ENCODE data around the gene MTA2. TPM values are rescaled to one million over a fixed set of nuclear protein-coding genes. Genes with fewer than 3 reads are reported as not detected.
"Not testable (repeated sequence)": the region's sequence is repeated elsewhere in the genome, so short reads cannot be mapped to it uniquely, and the experiment has no call there.

Gene MTA2
- total RNA-seq, 1 donor from 2014 or later, result 215 TPM

- Mint-ChIP-seq H3K36me3 (ENCODE audit: low read depth) (peaks cover 77% of the 10 kb centered on the region), H3K27me3 (ENCODE audit: low read depth) (no peaks in the 10 kb centered on the region), H3K27ac (peak overlapping the region; percentile 95), H3K4me3 (ENCODE audit: low read depth) (peak overlapping the region; percentile 91), H3K9me3 (no peaks in the 10 kb centered on the region), H3K4me1 (ENCODE audit: low read depth) (peaks cover 41% of the 10 kb centered on the region)
- no peak for DNase-seq (ENCODE audit: low spot score)
- intact Hi-C loops (cut with micrococcal nuclease), result loop anchor here (1.0 to 5.0 kb wide), 4 partner anchors 52 to 242 kb away; partner anchors contain the start of genes HNRNPUL2, INTS5, TTC9C and UQCC3
Observed at GRCh38 chr11:62600367-62601121, 1.1 kb downstream of the MTA2 start.

GRCh38 chr11:62599901-62600300 lies 1.8 kb downstream of the MTA2 start:
- Mint-ChIP-seq H3K4me3 (ENCODE audit: low read depth) (peak overlapping the region; percentile 91), H3K9me3 (no peaks in the 10 kb centered on the region), H3K27ac (peak overlapping the region; percentile 95), H3K4me1 (ENCODE audit: low read depth) (peaks cover 41% of the 10 kb centered on the region), H3K27me3 (ENCODE audit: low read depth) (no peaks in the 10 kb centered on the region), H3K36me3 (ENCODE audit: low read depth) (peaks cover 77% of the 10 kb centered on the region)
- intact Hi-C loops (cut with micrococcal nuclease), result loop anchor here (1.0 to 5.0 kb wide), 4 partner anchors 9 to 242 kb away; partner anchors contain the start of genes HNRNPUL2, INTS5, TTC9C and TUT1
- no peak for DNase-seq (ENCODE audit: low spot score)

- Mint-ChIP-seq H3K4me1 (ENCODE audit: low read depth) (peaks cover 43% of the 10 kb centered on the region), H3K27ac (peak overlapping the region; percentile 95)
Observed at GRCh38 chr11:62599069-62599696, 2.5 kb downstream of the MTA2 start.

GRCh38 chr11:62595124-62595523 lies 6.5 kb downstream of the MTA2 start:
- H3K4me3 Mint-ChIP-seq (ENCODE audit: low read depth), result no peak overlapping the region
- no peak overlapping the region for H3K27ac Mint-ChIP-seq
- H3K4me1 Mint-ChIP-seq (ENCODE audit: low read depth), result peaks cover 54% of the 10 kb centered on the region
- no peaks in the 10 kb centered on the region for H3K27me3 Mint-ChIP-seq (ENCODE audit: low read depth)
- peaks cover 84% of the 10 kb centered on the region for H3K36me3 Mint-ChIP-seq (ENCODE audit: low read depth)
- no peak for DNase-seq (ENCODE audit: low spot score)
- intact Hi-C loops (cut with micrococcal nuclease), result no loop called here
- H3K9me3 Mint-ChIP-seq, result no peaks in the 10 kb centered on the region

More at GRCh38 chr11:62599069-62599696, 2.5 kb downstream of the MTA2 start:
- H3K27me3 Mint-ChIP-seq (ENCODE audit: low read depth), result no peaks in the 10 kb centered on the region
- no peaks in the 10 kb centered on the region for H3K9me3 Mint-ChIP-seq
- peak; percentile 97 for DNase-seq (ENCODE audit: low spot score)
- H3K36me3 Mint-ChIP-seq (ENCODE audit: low read depth), result peaks cover 83% of the 10 kb centered on the region
- intact Hi-C loops (cut with micrococcal nuclease), result loop anchor here (1.0 kb wide), 1 partner anchor 8 kb away; the partner anchor contains the start of gene TUT1
- peak overlapping the region; percentile 91 for H3K4me3 Mint-ChIP-seq (ENCODE audit: low read depth)

- H3K4me1 Mint-ChIP-seq (ENCODE audit: low read depth), result peaks cover 41% of the 10 kb centered on the region
- H3K27me3 Mint-ChIP-seq (ENCODE audit: low read depth), result no peaks in the 10 kb centered on the region
- no peaks in the 10 kb centered on the region for H3K9me3 Mint-ChIP-seq
- DNase-seq (ENCODE audit: low spot score), result peak; percentile 76
- H3K4me3 Mint-ChIP-seq (ENCODE audit: low read depth), result peak overlapping the region; percentile 77
- H3K36me3 Mint-ChIP-seq (ENCODE audit: low read depth), result peaks cover 78% of the 10 kb centered on the region
- intact Hi-C loops (cut with micrococcal nuclease), result loop anchor here (5.0 kb wide), 2 partner anchors 179 to 264 kb away; partner anchors contain the start of gene TAF6L
- peak overlapping the region; percentile 93 for H3K27ac Mint-ChIP-seq
Observed at GRCh38 chr11:62593434-62594044, 8.1 kb downstream of the MTA2 start.

- peak overlapping the region; percentile 34 for H3K27ac Mint-ChIP-seq
- H3K9me3 Mint-ChIP-seq, result no peaks in the 10 kb centered on the region
- DNase-seq (ENCODE audit: low spot score), result no peak
- intact Hi-C loops (cut with micrococcal nuclease), result loop anchor here (5.0 kb wide), 2 partner anchors 179 to 264 kb away; partner anchors contain the start of gene TAF6L
- peaks cover 75% of the 10 kb centered on the region for H3K36me3 Mint-ChIP-seq (ENCODE audit: low read depth)
- no peaks in the 10 kb centered on the region for H3K27me3 Mint-ChIP-seq (ENCODE audit: low read depth)
- no peak overlapping the region for H3K4me3 Mint-ChIP-seq (ENCODE audit: low read depth)
- H3K4me1 Mint-ChIP-seq (ENCODE audit: low read depth), result peaks cover 36% of the 10 kb centered on the region
Observed at GRCh38 chr11:62592989-62593421, 8.7 kb downstream of the MTA2 start.

GRCh38 chr11:62592146-62592815 lies 9.4 kb downstream of the MTA2 start:
- H3K9me3 Mint-ChIP-seq, result no peaks in the 10 kb centered on the region
- H3K27ac Mint-ChIP-seq, result peak overlapping the region; percentile 93
- DNase-seq (ENCODE audit: low spot score), result no peak
- H3K4me3 Mint-ChIP-seq (ENCODE audit: low read depth), result peak overlapping the region; percentile 94
- peaks cover 31% of the 10 kb centered on the region for H3K4me1 Mint-ChIP-seq (ENCODE audit: low read depth)
- no peaks in the 10 kb centered on the region for H3K27me3 Mint-ChIP-seq (ENCODE audit: low read depth)
- intact Hi-C loops (cut with micrococcal nuclease), result loop anchor here (5.0 kb wide), 2 partner anchors 180 to 265 kb away; partner anchors contain the start of gene TAF6L
- peaks cover 74% of the 10 kb centered on the region for H3K36me3 Mint-ChIP-seq (ENCODE audit: low read depth)

GRCh38 chr11:62591448-62592145 lies 10.1 kb downstream of the MTA2 start, which contains the start of gene TUT1:
TSS of gene TUT1 (minus strand) at chr11:62591523. CDS start at chr11:62591485, 38 bp downstream.
- Mint-ChIP-seq H3K36me3 (ENCODE audit: low read depth) (peaks cover 67% of the 10 kb centered on the region), H3K27me3 (ENCODE audit: low read depth) (no peaks in the 10 kb centered on the region), H3K27ac (peak within 1 kb of the TSS; percentile 93), H3K9me3 (no peaks in the 10 kb centered on the region), H3K4me1 (ENCODE audit: low read depth) (peaks cover 28% of the 10 kb centered on the region), H3K4me3 (ENCODE audit: low read depth) (peak within 1 kb of the TSS; percentile 94)
- intact Hi-C loops (cut with micrococcal nuclease), result loop anchor here (1.0 to 5.0 kb wide), 10 partner anchors 8 to 266 kb away; partner anchors contain the start of genes C11orf98, CSKMT, GANAB and TAF6L
- peak; percentile 97 for DNase-seq (ENCODE audit: low spot score)

- Mint-ChIP-seq H3K9me3 (no peaks in the 10 kb centered on the region), H3K4me3 (ENCODE audit: low read depth) (peak overlapping the region; percentile 94), H3K36me3 (ENCODE audit: low read depth) (peaks cover 52% of the 10 kb centered on the region), H3K27ac (no peak overlapping the region), H3K4me1 (ENCODE audit: low read depth) (peaks cover 26% of the 10 kb centered on the region), H3K27me3 (ENCODE audit: low read depth) (no peaks in the 10 kb centered on the region)
- no peak for DNase-seq (ENCODE audit: low spot score)
- intact Hi-C loops (cut with micrococcal nuclease), result no loop called here
Observed at GRCh38 chr11:62588966-62589637, 12.6 kb downstream of the MTA2 start.

GRCh38 chr11:62585356-62585755 lies 16.3 kb downstream of the MTA2 start:
- H3K36me3 Mint-ChIP-seq (ENCODE audit: low read depth), result peaks cover 49% of the 10 kb centered on the region
- H3K27ac Mint-ChIP-seq; DNase-seq (ENCODE audit: low spot score); H3K9me3 Mint-ChIP-seq; H3K27me3 Mint-ChIP-seq (ENCODE audit: low read depth); H3K4me1 Mint-ChIP-seq (ENCODE audit: low read depth); intact Hi-C loops (cut with micrococcal nuclease); H3K4me3 Mint-ChIP-seq (ENCODE audit: low read depth): not testable (repeated sequence)

GRCh38 chr11:62581735-62582134 lies 19.9 kb downstream of the MTA2 start:
- not testable (repeated sequence) for H3K27me3 Mint-ChIP-seq (ENCODE audit: low read depth); H3K27ac Mint-ChIP-seq
- peaks cover 47% of the 10 kb centered on the region for H3K36me3 Mint-ChIP-seq (ENCODE audit: low read depth)

More at GRCh38 chr11:62581735-62582134, 19.9 kb downstream of the MTA2 start:
- DNase-seq (ENCODE audit: low spot score); H3K4me3 Mint-ChIP-seq (ENCODE audit: low read depth); intact Hi-C loops (cut with micrococcal nuclease); H3K4me1 Mint-ChIP-seq (ENCODE audit: low read depth); H3K9me3 Mint-ChIP-seq: not testable (repeated sequence)

All from activated T-helper 2 cell treated with anti-CD3 and anti-CD28 coated beads, Interferon-gamma antibody, Interleukin-2, Interleukin-4, amounts not matched to agents 10 μg/mL and 5 μg/mL and 100 μg/mL, durations not matched to agents 14 hours and 24 hours and 36 hours (primary cell).